Measurements from ENCODE around the gene NIM1K. TPM values are rescaled to one million over a fixed set of nuclear protein-coding genes. Genes with fewer than 3 reads are reported as not detected.

Gene NIM1K
- polyA plus RNA-seq: under 1 TPM; 0.12 to 0.21 TPM

DNA sequence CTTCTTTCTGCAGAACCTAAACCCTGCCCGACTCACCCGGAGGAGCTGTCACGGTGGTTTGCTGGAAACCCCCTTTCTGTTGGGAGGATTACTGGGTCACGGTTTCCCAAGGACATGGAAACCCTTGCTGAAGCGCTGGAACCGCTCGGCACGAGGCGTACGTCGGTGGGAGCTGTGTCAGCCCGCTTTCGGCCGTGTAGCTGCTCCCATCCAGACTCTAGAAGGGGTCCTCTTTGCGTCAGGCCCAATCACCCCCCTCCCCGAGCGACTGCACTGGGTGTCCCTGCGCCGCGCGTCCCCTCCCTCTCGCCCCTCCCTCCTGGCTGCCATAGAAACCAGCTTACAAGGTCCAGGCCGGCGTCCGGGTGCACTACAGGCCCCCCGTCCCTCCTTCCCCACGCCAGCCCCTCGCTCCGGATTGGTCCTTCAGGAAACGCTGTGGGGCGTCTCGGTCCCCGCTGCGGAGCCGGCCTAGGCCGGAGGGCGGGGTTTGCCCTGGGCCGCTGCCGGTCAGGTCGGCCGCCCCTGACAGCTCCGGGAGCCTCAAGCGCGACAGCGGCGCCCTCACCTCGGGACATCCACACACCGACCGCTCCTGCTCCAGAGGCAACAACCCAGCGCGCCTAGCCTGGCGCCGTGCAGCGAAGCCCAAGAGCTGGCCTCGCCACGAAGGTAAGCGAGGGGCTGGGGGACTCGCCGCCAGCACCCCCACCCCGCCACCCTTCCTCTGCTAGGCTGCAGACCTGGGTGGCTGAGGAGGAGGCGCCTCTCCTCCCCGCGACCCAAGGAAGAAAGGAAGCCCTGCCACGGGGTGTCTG, at the start of gene NIM1K:
Gene NIM1K, plus strand, starts transcription at position 486 of the 818 bp plus-strand sequence. CDS start 53,551 bp downstream, outside the sequence.
- Histone ChIP-seq H3K27me3 (ENCODE audit: control insufficient read depth in 1 of 2, insufficient read depth in 2 of 2, low read length in 2 of 2) (no peaks in the 10 kb centered on the region), H3K27ac (ENCODE audit: low read depth in 2 of 2, low read length in 1 of 2) (no peak within 1 kb of the TSS), H3K4me3 (ENCODE audit: low read depth in 1 of 2, low read length in 2 of 2) (peak within 1 kb of the TSS; percentile 44 to 53), H3K9me3 (ENCODE audit: control insufficient read depth in 2 of 2, insufficient read depth in 1 of 2, low read depth in 1 of 2, low read length in 1 of 2) (no peaks in the 10 kb centered on the region), H3K4me1 (ENCODE audit: control insufficient read depth in 2 of 2, insufficient read depth in 2 of 2, low read length in 1 of 2) (peaks cover 6 to 7% of the 10 kb centered on the region in 2 donors), H3K36me3 (ENCODE audit: control insufficient read depth in 2 of 2, insufficient read depth in 2 of 2, low read length in 1 of 2) (no peaks in the 10 kb centered on the region)
- WGBS, 2 donors: 1 to 2% methylated on average over 58 to 64 of the region's 64 CpGs

DNA sequence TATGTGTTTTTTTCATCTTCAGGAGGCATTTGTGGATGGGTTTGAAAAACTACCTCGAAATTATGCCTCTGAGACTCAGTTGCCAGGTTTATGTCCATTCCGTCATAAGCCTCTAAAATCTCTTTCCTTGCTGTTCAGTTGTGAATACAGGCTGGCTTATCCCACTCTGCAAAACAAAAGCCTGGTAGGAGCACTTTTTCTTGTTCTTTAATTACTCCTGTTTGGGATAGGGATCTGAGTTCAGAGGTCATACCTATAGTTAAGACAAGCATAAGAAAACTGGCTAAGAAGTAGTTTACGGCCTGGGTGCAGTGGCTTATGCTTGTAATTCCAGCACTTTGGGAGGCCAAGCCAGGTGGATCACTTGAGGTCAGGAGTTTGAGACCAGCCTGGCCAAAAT, 47.0 kb upstream of the NIM1K start:
- no peaks in the 10 kb centered on the region for H3K9me3 ChIP-seq (ENCODE audit: control insufficient read depth in 2 of 2, insufficient read depth in 1 of 2, low read depth in 1 of 2, low read length in 1 of 2)
- 96 to 97% methylated on average over 3 of the region's 3 CpGs for WGBS, 2 donors
- H3K4me3 ChIP-seq (ENCODE audit: low read depth in 1 of 2, low read length in 2 of 2): no peak overlapping the region
- H3K27me3 ChIP-seq (ENCODE audit: control insufficient read depth in 1 of 2, insufficient read depth in 2 of 2, low read length in 2 of 2): no peaks in the 10 kb centered on the region
- H3K4me1 ChIP-seq (ENCODE audit: control insufficient read depth in 2 of 2, insufficient read depth in 2 of 2, low read length in 1 of 2): no peaks in the 10 kb centered on the region
- H3K36me3 ChIP-seq (ENCODE audit: control insufficient read depth in 2 of 2, insufficient read depth in 2 of 2, low read length in 1 of 2): peaks cover 0 to 3% of the 10 kb centered on the region in 2 donors
- no peak overlapping the region for H3K27ac ChIP-seq (ENCODE audit: low read depth in 2 of 2, low read length in 1 of 2)

DNA sequence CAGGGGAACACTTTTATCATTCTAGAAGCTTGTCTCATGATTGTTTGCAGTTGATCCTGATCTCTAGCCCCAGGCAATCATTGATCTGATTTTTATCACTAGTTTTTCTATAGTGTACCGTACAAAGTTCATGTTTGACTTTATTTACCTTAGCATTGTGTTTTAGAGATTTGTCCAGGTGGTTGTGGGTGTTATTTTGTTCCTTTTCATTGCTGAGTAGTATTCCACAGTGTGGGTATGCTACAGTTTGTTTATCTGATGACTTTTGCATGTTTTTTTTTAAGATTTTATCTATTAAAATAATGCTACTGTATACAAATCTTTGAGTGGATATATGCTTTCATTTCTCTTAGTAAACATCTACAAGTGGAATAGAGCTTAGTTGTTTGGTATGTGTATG, 45.1 kb upstream of the NIM1K start:
- H3K27me3 ChIP-seq (ENCODE audit: control insufficient read depth in 1 of 2, insufficient read depth in 2 of 2, low read length in 2 of 2): no peaks in the 10 kb centered on the region
- H3K4me3 ChIP-seq (ENCODE audit: low read depth in 1 of 2, low read length in 2 of 2): no peak overlapping the region
- H3K27ac ChIP-seq (ENCODE audit: low read depth in 2 of 2, low read length in 1 of 2): no peak overlapping the region
- peaks cover 0 to 3% of the 10 kb centered on the region in 2 donors for H3K36me3 ChIP-seq (ENCODE audit: control insufficient read depth in 2 of 2, insufficient read depth in 2 of 2, low read length in 1 of 2)
- no peaks in the 10 kb centered on the region for H3K4me1 ChIP-seq (ENCODE audit: control insufficient read depth in 2 of 2, insufficient read depth in 2 of 2, low read length in 1 of 2)
- H3K9me3 ChIP-seq (ENCODE audit: control insufficient read depth in 2 of 2, insufficient read depth in 1 of 2, low read depth in 1 of 2, low read length in 1 of 2): no peaks in the 10 kb centered on the region
- 97% methylated on average over 1 of the region's 1 CpG for WGBS, 2 donors

DNA sequence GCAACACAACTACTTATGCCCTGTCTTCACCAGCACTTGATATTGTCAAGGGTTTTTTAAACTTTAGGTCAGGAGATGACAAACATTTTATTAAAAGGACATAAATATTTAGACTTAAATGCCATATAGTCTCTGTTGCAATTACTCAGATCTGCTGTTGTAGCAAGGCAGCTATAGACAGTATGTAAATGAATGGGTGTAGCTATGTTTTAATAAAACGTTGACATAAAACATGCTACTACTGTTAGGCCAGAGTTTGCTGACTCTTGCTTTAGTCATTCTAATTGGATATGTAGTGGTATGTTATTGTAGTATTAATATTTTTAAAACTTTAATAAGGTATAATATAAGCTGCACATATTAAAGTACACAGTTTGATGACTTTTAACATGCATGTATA, 43.6 kb upstream of the NIM1K start:
- H3K36me3 ChIP-seq (ENCODE audit: control insufficient read depth in 2 of 2, insufficient read depth in 2 of 2, low read length in 1 of 2): peaks cover 0 to 3% of the 10 kb centered on the region in 2 donors
- 46 to 58% methylated on average over 1 of the region's 1 CpG for WGBS, 2 donors

DNA sequence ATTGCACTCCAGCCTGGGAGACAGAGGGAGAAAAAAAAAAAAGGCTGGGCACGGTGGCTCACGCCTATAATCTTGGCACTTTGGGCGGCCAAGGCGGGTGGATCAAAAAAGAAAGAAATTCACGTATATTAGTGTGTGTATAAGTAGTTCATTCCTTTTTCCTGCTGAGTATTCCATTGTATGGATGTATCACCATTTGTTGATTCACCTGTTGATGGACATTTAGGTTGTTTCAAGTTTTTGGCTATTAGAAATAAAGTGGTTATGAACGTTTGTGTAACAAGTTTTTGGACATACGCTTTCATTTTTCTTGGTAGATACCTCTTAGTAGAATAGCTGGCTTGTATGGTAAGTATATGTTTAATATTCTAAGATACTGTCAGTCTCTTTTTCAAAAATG, 42.8 kb upstream of the NIM1K start:
- no peaks in the 10 kb centered on the region for H3K4me1 ChIP-seq (ENCODE audit: control insufficient read depth in 2 of 2, insufficient read depth in 2 of 2, low read length in 1 of 2)
- no peaks in the 10 kb centered on the region for H3K9me3 ChIP-seq (ENCODE audit: control insufficient read depth in 2 of 2, insufficient read depth in 1 of 2, low read depth in 1 of 2, low read length in 1 of 2)
- WGBS, 2 donors: 90 to 93% methylated on average over 7 of the region's 7 CpGs
- no peak overlapping the region for H3K27ac ChIP-seq (ENCODE audit: low read depth in 2 of 2, low read length in 1 of 2)
- no peaks in the 10 kb centered on the region for H3K36me3 ChIP-seq (ENCODE audit: control insufficient read depth in 2 of 2, insufficient read depth in 2 of 2, low read length in 1 of 2)
- H3K27me3 ChIP-seq (ENCODE audit: control insufficient read depth in 1 of 2, insufficient read depth in 2 of 2, low read length in 2 of 2): no peaks in the 10 kb centered on the region
- H3K4me3 ChIP-seq (ENCODE audit: low read depth in 1 of 2, low read length in 2 of 2): no peak overlapping the region

More for the DNA sequence above, 43.6 kb upstream of the NIM1K start:
- H3K27me3 ChIP-seq (ENCODE audit: control insufficient read depth in 1 of 2, insufficient read depth in 2 of 2, low read length in 2 of 2): no peaks in the 10 kb centered on the region
- H3K4me3 ChIP-seq (ENCODE audit: low read depth in 1 of 2, low read length in 2 of 2): no peak overlapping the region
- no peak overlapping the region for H3K27ac ChIP-seq (ENCODE audit: low read depth in 2 of 2, low read length in 1 of 2)
- H3K9me3 ChIP-seq (ENCODE audit: control insufficient read depth in 2 of 2, insufficient read depth in 1 of 2, low read depth in 1 of 2, low read length in 1 of 2): no peaks in the 10 kb centered on the region
- H3K4me1 ChIP-seq (ENCODE audit: control insufficient read depth in 2 of 2, insufficient read depth in 2 of 2, low read length in 1 of 2): no peaks in the 10 kb centered on the region

DNA sequence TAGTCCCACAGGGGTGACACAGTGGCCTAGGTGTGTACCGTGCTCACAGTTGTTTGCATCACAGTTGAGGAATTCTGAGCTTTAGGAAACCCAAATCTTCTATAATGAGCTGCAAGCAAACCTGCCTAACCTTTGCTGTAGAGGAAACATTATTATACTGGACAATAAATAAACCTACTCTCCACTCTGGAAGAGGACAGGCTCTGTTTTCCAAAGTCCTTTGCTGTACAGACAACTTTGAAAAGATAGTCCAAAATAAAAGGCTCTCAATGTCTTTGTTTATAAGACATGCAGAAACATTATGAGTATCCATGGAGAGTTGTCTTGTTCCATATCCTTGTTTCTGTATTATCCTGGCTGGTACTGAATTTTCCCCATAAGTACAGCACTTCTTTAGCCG, 42.0 kb upstream of the NIM1K start:
- no peaks in the 10 kb centered on the region for H3K36me3 ChIP-seq (ENCODE audit: control insufficient read depth in 2 of 2, insufficient read depth in 2 of 2, low read length in 1 of 2)
- 85 to 90% methylated on average over 2 of the region's 2 CpGs for WGBS, 2 donors

DNA sequence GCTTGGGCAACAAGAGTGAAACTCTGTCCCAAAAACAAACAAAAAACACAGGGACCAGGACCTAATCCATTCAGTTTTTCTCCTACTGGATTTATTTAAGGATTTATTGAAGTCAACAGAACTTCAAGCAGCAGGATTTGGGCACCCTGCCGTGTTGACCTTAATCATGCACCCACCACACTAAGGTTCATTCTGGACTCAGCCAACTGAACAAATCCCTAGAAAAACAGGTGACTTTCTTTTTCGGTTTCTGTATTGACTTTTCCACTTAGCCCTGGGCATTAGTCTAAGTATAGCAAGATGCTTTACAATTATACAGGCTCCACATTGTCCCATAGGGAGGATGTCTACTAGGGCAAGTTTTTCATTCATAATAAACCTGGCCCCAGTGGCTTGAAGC, 41.3 kb upstream of the NIM1K start:
- H3K36me3 ChIP-seq (ENCODE audit: control insufficient read depth in 2 of 2, insufficient read depth in 2 of 2, low read length in 1 of 2): no peaks in the 10 kb centered on the region

More for the DNA sequence above, 42.0 kb upstream of the NIM1K start:
- Histone ChIP-seq H3K4me1 (ENCODE audit: control insufficient read depth in 2 of 2, insufficient read depth in 2 of 2, low read length in 1 of 2) (no peaks in the 10 kb centered on the region), H3K27ac (ENCODE audit: low read depth in 2 of 2, low read length in 1 of 2) (no peak overlapping the region), H3K27me3 (ENCODE audit: control insufficient read depth in 1 of 2, insufficient read depth in 2 of 2, low read length in 2 of 2) (no peaks in the 10 kb centered on the region), H3K4me3 (ENCODE audit: low read depth in 1 of 2, low read length in 2 of 2) (no peak overlapping the region), H3K9me3 (ENCODE audit: control insufficient read depth in 2 of 2, insufficient read depth in 1 of 2, low read depth in 1 of 2, low read length in 1 of 2) (no peaks in the 10 kb centered on the region)

DNA sequence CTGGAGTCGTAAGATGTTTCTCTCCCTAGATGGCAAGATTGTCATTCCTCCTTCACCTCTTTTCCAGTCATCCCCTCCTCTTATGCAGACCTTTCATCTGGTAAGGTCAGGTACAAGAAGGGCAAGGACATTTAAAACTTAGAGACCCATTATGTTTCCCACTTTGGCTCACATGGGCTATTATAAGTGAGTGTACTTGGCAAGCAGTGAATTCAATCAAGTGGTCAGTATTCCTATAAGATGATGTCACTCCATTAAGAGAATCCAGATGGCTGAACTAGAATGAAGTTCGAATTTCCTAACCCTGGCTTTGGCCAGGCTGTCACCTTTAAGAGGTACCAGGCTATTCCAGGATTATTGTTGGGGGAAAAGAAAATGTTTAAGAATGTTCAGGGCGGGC, 39.1 kb upstream of the NIM1K start:
- Histone ChIP-seq H3K36me3 (ENCODE audit: control insufficient read depth in 2 of 2, insufficient read depth in 2 of 2, low read length in 1 of 2) (no peaks in the 10 kb centered on the region), H3K4me3 (ENCODE audit: low read depth in 1 of 2, low read length in 2 of 2) (no peak overlapping the region), H3K27ac (ENCODE audit: low read depth in 2 of 2, low read length in 1 of 2) (no peak overlapping the region), H3K9me3 (ENCODE audit: control insufficient read depth in 2 of 2, insufficient read depth in 1 of 2, low read depth in 1 of 2, low read length in 1 of 2) (no peaks in the 10 kb centered on the region), H3K27me3 (ENCODE audit: control insufficient read depth in 1 of 2, insufficient read depth in 2 of 2, low read length in 2 of 2) (no peaks in the 10 kb centered on the region), H3K4me1 (ENCODE audit: control insufficient read depth in 2 of 2, insufficient read depth in 2 of 2, low read length in 1 of 2) (no peaks in the 10 kb centered on the region)
- 87 to 90% methylated on average over 3 of the region's 3 CpGs for WGBS, 2 donors

More for the DNA sequence above, 41.3 kb upstream of the NIM1K start:
- Histone ChIP-seq H3K4me1 (ENCODE audit: control insufficient read depth in 2 of 2, insufficient read depth in 2 of 2, low read length in 1 of 2) (no peaks in the 10 kb centered on the region), H3K4me3 (ENCODE audit: low read depth in 1 of 2, low read length in 2 of 2) (no peak overlapping the region), H3K9me3 (ENCODE audit: control insufficient read depth in 2 of 2, insufficient read depth in 1 of 2, low read depth in 1 of 2, low read length in 1 of 2) (no peaks in the 10 kb centered on the region), H3K27ac (ENCODE audit: low read depth in 2 of 2, low read length in 1 of 2) (no peak overlapping the region), H3K27me3 (ENCODE audit: control insufficient read depth in 1 of 2, insufficient read depth in 2 of 2, low read length in 2 of 2) (no peaks in the 10 kb centered on the region)
- 68 to 71% methylated on average over 2 of the region's 2 CpGs for WGBS, 2 donors

DNA sequence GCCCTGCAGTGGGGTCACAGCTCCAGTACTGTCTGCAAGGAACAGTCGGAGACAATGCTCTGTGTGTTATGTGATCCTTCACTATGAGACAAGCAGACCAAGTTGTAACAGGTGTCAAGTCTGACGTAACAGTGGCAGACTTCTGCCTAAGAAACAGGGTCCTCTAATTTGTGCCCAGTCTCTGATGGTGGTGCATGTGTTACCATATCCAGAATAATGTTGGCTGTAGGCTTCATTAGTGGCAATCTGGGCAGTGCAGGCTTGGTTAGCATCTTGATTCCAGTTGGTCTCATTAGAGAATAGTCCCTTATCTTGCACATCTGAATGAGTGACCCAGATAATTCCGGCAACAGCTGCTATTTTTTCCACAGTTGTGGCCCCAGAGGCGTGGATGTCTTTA, 37.6 kb upstream of the NIM1K start:
- no peak overlapping the region for H3K27ac ChIP-seq (ENCODE audit: low read depth in 2 of 2, low read length in 1 of 2)
- H3K27me3 ChIP-seq (ENCODE audit: control insufficient read depth in 1 of 2, insufficient read depth in 2 of 2, low read length in 2 of 2): no peaks in the 10 kb centered on the region
- WGBS, 2 donors: 77 to 89% methylated on average over 4 of the region's 4 CpGs
- H3K9me3 ChIP-seq (ENCODE audit: control insufficient read depth in 2 of 2, insufficient read depth in 1 of 2, low read depth in 1 of 2, low read length in 1 of 2): no peaks in the 10 kb centered on the region
- no peaks in the 10 kb centered on the region for H3K36me3 ChIP-seq (ENCODE audit: control insufficient read depth in 2 of 2, insufficient read depth in 2 of 2, low read length in 1 of 2)
- H3K4me3 ChIP-seq (ENCODE audit: low read depth in 1 of 2, low read length in 2 of 2): no peak overlapping the region
- H3K4me1 ChIP-seq (ENCODE audit: control insufficient read depth in 2 of 2, insufficient read depth in 2 of 2, low read length in 1 of 2): no peaks in the 10 kb centered on the region

Measured in esophagus (tissue), 2 donors.